GM19035 (cell line): Measurements from ENCODE around the gene COPS9.

Experiments
- ATAC-seq: cut with Tn5 transposase; IDR thresholded peaks from one replicate; pipeline ENCODE4 v1.9.1; 2021; ENCODE audit not compliant: unreplicated experiment

The COPS9 gene

DNA sequence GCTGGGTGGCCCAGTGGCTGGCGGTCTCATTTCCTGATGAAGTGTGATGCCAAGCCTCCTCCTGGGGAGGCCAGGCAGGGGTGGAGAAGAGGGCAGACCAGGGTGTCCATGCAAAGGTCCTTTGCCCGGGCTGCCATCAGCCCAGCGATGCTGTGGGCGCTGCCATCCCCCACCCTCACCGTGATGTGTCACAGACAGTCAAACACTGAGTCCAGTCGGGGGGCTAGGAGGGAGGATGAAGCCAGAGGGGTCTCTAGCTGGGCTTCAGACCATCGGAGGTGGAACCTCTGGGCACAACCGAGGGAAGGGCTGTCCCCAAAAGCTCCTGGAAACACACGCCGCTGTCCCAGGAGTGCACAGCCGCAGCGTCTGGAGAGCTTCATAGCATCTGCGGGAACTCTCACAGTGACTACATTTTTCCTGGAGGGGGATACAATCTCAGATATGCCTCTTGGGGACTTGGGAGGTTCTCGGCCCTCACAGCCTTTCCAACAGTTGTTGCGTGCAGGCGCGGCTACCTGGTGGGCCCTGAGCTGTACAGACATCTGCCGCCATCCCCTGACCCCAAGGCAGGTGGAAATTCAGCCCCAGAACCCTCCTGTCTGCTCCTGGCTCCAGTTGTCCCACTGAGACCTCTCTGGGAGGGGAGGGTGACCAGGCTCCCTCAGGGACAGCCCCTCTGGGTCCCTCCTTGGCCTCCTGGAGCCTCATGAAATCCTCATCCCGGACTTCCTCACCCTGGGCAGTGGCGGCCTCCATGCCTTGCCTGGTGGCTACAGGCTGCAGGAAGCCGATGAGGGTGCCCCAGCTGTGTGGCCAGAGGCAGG, 30.9 kb upstream of the COPS9 start:
- no peak for ATAC-seq

DNA sequence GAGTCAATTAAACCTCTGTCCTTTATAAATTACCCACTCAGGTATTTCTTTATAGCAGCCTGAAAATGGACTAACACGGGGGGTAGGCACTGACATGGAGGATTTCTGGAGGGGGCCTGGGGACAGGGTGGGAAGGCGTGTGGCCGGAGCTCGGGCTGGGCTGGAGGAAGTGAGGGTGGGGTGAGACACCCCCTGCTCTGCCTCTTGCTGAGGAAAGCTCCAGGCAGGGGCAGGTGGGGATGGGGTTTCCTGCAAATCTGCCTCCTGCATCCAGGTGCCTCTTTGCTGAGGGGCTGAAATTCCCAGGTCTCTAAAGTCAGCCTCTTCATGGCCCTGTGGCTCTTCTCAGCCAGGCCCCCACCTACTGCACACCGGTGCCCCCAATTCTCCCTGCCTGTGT, 30.1 kb upstream of the COPS9 start:
- no peak for ATAC-seq

- no peak for ATAC-seq
Measured at GRCh38 chr2:240165661-240166060, 29.6 kb upstream of the COPS9 start.

DNA sequence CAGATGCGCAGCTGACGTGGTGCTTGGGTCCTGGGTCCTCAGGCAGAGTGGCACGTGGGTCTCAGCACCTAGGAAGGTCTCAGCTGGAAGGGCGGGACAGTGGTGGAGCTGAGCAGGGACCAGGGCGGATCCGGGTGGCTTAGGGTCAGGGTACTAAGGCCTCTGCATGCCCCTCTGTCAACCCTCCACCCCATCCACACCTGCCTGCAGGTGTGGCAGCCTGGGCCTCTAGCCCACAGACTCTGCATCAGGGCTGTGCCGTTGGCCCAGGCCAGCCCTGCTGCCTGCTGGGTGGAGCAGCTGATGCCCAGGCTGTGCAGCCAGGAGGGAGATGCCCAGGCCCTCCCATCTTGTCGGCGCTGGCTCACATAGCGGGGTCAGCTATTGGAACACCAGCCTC, 28.9 kb upstream of the COPS9 start:
- ATAC-seq: no peak

DNA sequence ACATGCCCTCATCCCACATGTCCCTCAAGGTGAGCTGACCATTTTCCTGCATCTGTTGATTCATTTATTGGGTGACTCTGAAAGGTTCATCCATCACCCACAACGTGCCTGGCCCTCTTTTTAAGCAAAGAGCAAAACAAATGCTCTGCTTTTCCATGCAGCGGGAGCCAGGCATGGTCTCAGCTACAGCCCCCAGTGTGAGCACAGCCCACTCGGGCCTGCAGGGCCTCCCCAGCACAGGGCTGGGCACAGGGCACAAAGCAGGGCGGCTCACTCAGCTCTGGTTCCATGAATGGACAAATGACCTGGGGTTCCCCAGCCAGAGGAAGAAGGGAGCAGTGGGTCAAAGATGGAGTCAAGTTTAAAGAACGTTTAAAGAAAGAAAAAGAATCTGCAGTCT, 28.5 kb upstream of the COPS9 start:
- no peak for ATAC-seq

DNA sequence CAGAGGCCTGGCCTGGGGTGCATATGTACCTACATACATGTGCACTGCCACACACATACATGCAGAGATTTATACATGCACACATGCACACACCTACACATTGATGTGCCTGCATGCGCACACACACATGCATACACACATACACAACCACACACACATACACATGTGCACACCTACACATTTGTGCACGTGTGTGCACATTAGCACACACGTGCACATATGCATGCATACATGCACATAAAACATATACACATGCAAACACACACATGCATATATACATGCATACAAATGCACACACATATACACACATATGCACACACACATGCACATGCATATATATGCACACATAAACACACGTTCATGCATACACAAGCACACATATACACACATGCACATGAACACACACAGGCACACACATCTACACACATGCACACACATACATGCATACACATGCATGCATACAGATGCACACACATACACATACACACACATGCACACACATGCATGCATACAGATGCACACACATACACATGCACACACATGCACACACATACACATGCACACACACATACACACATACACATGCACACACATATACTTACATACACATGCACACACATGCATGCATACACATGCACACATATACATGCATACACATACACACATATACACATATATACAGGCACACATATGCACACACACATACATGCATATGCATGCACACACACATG, 27.9 kb upstream of the COPS9 start:
- ATAC-seq: no peak

- ATAC-seq: no peak
Measured at GRCh38 chr2:240162939-240163714, 27.0 kb upstream of the COPS9 start.

- ATAC-seq: no peak
Measured at GRCh38 chr2:240162531-240162930, 26.4 kb upstream of the COPS9 start.

DNA sequence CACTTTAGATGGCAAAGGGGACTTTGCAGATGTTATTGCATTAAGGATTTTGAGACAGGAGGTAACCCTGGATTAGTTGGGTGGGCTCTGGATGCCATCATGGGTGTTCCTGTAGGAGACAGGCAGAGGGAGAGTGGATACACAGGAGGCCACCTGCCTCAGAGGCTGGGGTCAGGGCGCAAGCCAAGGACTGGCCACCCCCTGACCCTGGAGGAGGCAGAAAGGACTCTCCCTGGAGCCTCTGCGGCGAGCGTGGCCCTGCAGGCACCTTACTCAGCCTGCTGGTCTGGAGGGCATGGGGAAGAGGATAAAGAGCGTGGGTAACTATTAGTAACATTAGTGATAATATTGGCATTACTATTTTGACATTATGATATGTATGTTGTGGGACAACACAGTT, 25.9 kb upstream of the COPS9 start:
- ATAC-seq: no peak

DNA sequence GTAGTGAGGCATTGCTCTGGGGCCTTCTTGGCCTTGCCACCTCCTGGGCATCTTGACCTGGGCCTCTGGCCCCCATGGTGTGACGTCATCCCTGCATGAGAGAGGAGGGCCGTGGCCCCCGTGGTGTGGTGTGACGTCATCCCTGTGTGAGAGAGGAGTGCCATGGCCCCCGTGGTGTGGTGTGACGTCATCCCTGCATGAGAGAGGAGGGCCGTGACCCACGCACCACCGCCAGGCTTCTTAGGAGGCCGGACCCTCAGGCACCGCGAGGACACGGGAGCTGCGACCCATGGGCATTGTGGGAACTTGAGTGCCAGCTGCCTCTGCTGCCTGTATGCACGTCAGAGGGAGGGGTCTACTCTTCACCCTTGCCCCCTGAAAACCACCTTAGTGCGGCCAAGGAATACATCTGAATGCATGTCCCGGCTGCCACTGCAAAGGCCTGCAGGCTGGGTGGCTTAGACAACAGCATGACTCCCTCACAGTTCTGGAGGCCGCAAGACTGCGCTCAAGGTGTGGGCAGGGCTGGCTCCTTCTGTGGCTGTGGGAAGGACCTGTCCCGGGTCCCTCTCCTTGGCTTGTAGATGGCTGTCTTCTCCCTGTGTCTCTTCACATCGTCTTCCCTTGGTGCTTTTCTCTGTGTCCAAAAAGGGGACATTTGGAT, 25.1 kb upstream of the COPS9 start:
- no peak for ATAC-seq

- ATAC-seq: no peak
Measured at GRCh38 chr2:240160291-240161086, 24.4 kb upstream of the COPS9 start.

- no peak for ATAC-seq
Measured at GRCh38 chr2:240159251-240159839, 23.2 kb upstream of the COPS9 start.

DNA sequence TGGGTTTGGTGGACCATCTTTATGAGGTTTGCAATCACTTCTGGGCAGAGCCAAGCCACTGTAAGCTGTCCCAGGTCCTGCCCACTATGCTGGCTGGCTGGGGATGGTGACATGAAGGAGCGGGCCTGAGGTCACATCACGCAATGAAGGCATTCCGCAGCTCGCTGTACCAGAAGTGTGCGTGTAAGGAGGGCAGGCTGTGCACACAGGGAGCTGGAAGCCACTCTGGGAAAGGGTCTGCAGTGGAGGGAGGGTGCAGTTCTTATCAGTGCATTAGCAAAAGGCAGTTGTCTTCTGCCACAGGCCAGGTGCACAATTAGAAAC, 21.0 kb upstream of the COPS9 start:
- no peak for ATAC-seq

DNA sequence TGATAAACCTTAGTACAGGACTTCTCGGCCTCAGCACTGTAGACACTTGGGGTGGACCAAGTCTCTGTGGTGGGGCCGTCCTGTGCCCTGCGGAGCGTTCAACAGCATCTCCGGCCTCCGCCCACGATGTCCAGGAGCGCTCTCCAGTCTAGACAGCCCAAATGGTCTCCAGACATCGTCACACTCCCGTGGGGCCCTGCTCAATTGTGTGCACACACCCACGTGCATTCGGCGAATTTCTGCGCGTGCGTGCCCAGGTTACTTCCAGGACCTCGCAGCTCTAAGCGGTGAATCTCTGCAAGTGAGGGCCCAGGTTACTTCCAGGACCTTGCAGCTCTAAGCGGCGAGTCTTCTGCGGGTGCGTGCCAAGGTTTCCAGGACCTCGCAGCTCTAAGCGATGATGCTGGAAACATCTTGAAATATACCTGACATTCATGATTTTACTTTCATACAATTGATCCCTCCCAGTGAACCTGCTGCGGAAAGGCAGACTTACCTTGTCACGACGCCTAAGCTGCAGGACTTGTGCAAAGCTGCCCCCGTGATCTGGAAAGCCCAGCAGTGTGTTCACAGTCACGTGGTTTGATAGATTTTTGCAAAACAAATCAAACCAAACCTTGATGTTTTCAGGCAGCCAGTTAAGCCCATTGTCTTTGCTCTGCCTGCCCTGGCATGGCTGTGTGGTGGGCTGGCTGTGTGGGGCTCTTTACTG, 20.5 kb upstream of the COPS9 start:
- ATAC-seq: no peak

- ATAC-seq: no peak
Measured at GRCh38 chr2:240155745-240156390, 19.8 kb upstream of the COPS9 start.

- no peak for ATAC-seq
Measured at GRCh38 chr2:240155048-240155744, 19.1 kb upstream of the COPS9 start.

GRCh38 chr2:240154606-240155005, 18.5 kb upstream of the COPS9 start:
- no peak for ATAC-seq

DNA sequence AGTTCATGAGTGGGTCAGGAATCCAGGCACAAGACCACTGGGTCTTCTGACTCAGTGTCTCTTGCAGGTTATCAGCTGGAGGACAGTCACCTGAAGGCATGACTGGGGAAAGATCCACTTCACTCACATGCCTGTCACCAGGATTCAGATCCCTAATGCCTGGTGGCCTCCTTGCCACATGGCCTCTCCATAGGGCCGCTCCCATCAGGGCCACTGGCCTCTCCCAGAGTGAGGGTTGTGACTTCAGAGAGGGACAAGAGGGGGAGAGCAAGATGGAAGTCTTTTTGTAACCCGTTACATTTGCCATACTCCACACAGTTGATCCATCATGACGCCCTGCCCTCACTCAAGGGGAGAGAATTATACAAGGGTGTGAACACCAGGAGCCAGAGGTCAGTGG, 17.3 kb upstream of the COPS9 start:
- no peak for ATAC-seq
